HL-60 (cell line): ENCODE data around the gene TGM1.
"Not testable (repeated sequence)": the region's sequence is repeated elsewhere in the genome, so short reads cannot be mapped to it uniquely, and the experiment has no call there.

Source experiments
- DNase-seq, 2 experiments: peaks; one replicate each; pipeline ENCODE4 v3.0.0-alpha.2; 2010 to 2020; ENCODE audit warnings: low read depth in 1 of 2, low spot score in 1 of 2
- H3K27ac ChIP-seq: fragments of 250-450 bp; sonication (Bioruptor Pico); replicated peaks from 2 replicates; pipeline ENCODE4 v1.5.1; 2020; ENCODE audit warnings: mild to moderate bottlenecking, moderate library complexity
- H3K27me3 ChIP-seq: fragments of 250-450 bp; sonication (Bioruptor Pico); 2 replicates; pipeline ENCODE4 v1.5.1; 2021; ENCODE audit warnings: mild to moderate bottlenecking, moderate library complexity; ENCODE audit not compliant: insufficient read depth, poor library complexity, severe bottlenecking
- H3K4me3 ChIP-seq: replicated peaks from 2 replicates; pipeline ENCODE4 v1.5.1; 2011; ENCODE audit warnings: mild to moderate bottlenecking, control low read depth, low read length; ENCODE audit not compliant: insufficient read depth
- CTCF ChIP-seq: IDR thresholded peaks from one replicate; pipeline ENCODE4 v1.5.1; 2011; ENCODE audit warnings: low read length, control low read depth, inconsistent platforms; ENCODE audit not compliant: insufficient read depth
- GABPA ChIP-seq: IDR thresholded peaks from 2 replicates; pipeline ENCODE4 v1.6.1; 2012; ENCODE audit warnings: low read depth
- POLR2AphosphoS5 ChIP-seq: IDR thresholded peaks from 2 replicates; pipeline ENCODE4 v1.6.1; 2012; ENCODE audit warnings: low read depth
- REST ChIP-seq: IDR thresholded peaks from 2 replicates; pipeline ENCODE4 v1.6.1; 2012; ENCODE audit warnings: low read depth; ENCODE audit not compliant: insufficient replicate concordance
- SPI1 ChIP-seq: IDR thresholded peaks from 2 replicates; pipeline ENCODE4 v1.6.1; 2012; ENCODE audit warnings: low read depth, mild to moderate bottlenecking, borderline replicate concordance

The TGM1 gene

GRCh38 chr14:24228902-24229301 is 34.1 kb downstream of the TGM1 start:
- no peaks in the 10 kb centered on the region for H3K27me3 ChIP-seq
- no peak for DNase-seq
- H3K27ac ChIP-seq: no peak overlapping the region
- H3K4me3 ChIP-seq: no peak overlapping the region
- TF ChIP-seq POLR2AphosphoS5: no peak
- TF ChIP-seq GABPA: no peak
- TF ChIP-seq SPI1: no peak
- no peak for TF ChIP-seq CTCF
- no peak for TF ChIP-seq REST

GRCh38 chr14:24226473-24226872 is 36.5 kb downstream of the TGM1 start:
- TF ChIP-seq REST (no peak), GABPA (no peak), SPI1 (no peak), CTCF (no peak), POLR2AphosphoS5 (no peak)
- H3K27me3 ChIP-seq: no peaks in the 10 kb centered on the region

GRCh38 chr14:24224618-24225071 is 38.3 kb downstream of the TGM1 start:
- Histone ChIP-seq H3K4me3 (no peak overlapping the region), H3K27me3 (no peaks in the 10 kb centered on the region), H3K27ac (no peak overlapping the region)
- TF ChIP-seq SPI1 (no peak), GABPA (no peak), POLR2AphosphoS5 (no peak), REST (no peak), CTCF (no peak)
- no peak for DNase-seq

More at GRCh38 chr14:24226473-24226872, 36.5 kb downstream of the TGM1 start:
- H3K27ac ChIP-seq: no peak overlapping the region
- DNase-seq: no peak
- H3K4me3 ChIP-seq: no peak overlapping the region

GRCh38 chr14:24222987-24223386 is 40.0 kb downstream of the TGM1 start:
- not testable (repeated sequence) for H3K4me3 ChIP-seq, H3K27ac ChIP-seq, DNase-seq

More at GRCh38 chr14:24222987-24223386, 40.0 kb downstream of the TGM1 start:
- H3K27me3 ChIP-seq: not testable (repeated sequence)
